ENCODE results near the gene JARID2.

DNA sequence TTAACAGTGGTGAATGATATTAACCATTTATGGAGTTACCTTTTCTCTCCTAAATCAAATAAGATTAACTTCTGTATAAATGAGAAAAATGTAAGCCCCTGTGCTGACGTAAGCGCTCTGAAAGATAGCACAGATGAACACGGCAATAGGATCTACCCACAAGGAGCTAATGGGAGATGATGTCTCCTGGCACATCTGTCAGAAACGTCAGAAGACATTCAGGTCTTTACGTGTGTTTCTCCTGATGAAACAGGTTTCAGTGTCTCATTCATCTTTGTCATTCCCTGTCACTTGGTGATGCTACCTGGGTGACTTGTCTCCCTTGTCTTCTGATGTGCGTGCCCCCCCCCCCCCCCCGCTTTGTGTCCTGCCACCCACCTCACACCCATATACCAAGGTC lies 227.3 kb downstream of the JARID2 start:
- no peak for TF ChIP-seq FOXJ3 (CRISPR knock-in tag; IDR thresholded peaks at IDR 0.05)
- no peak for TF ChIP-seq YY1 (IDR thresholded peaks at IDR 0.05; ENCODE audit: low read depth)
- TF ChIP-seq, protein P1, sequence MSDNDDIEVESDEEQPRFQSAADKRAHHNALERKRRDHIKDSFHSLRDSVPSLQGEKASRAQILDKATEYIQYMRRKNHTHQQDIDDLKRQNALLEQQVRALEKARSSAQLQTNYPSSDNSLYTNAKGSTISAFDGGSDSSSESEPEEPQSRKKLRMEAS (IDR thresholded peaks at IDR 0.05; ENCODE audit: low read depth) = no peak

Data from SK-N-SH (cell line).